Tibial nerve (tissue), 4 donors: ENCODE measurements around the gene SIPA1L3. TPM values are rescaled to one million over a fixed set of nuclear protein-coding genes. Genes with fewer than 3 reads are reported as not detected.

ENCODE experiments used
- DNase-seq, 2 donors: peaks; one replicate each; pipeline ENCODE4 v3.0.0-alpha.2; 2019; ENCODE audit warnings: low spot score in 2 of 2
- H3K27ac ChIP-seq, 4 donors: fragments of 200-600 bp; sonication (generic) in 3 of 4; one replicate each; pipeline ENCODE4 v1.5.1; 2017 to 2019; ENCODE audit warnings: mild to moderate bottlenecking in 1 of 4
- H3K27me3 ChIP-seq, 2 donors: fragments of 200-600 bp; sonication (generic) in 1 of 2; one replicate each; pipeline versions ENCODE4 v1.5.1 to v1.6.0; 2017 to 2019
- H3K36me3 ChIP-seq, 3 donors: fragments of 200-600 bp; sonication (generic); one replicate each; pipeline ENCODE4 v1.5.1; 2018 to 2019
- H3K4me1 ChIP-seq, 4 donors: fragments of 200-600 bp; sonication (generic) in 3 of 4; one replicate each; pipeline ENCODE4 v1.5.1; 2017 to 2019
- H3K4me3 ChIP-seq, 4 donors: fragments of 200-600 bp; sonication (generic) in 3 of 4; one replicate each; pipeline ENCODE4 v1.5.1; 2017 to 2019; ENCODE audit warnings: mild to moderate bottlenecking in 1 of 4, moderate library complexity in 1 of 4
- H3K9me3 ChIP-seq, 4 donors: fragments of 200-600 bp; sonication (generic) in 3 of 4; one replicate each; pipeline ENCODE4 v1.5.1; 2017 to 2019
- EP300 ChIP-seq, 2 donors: sonication (generic); formaldehyde crosslinking; IDR thresholded peaks; one replicate each; pipeline ENCODE4 v1.6.1; 2017; ENCODE audit warnings: antibody characterized with exemption in 2 of 2, mild to moderate bottlenecking in 1 of 2
- POLR2A ChIP-seq, 2 donors: fragments of 450-650 bp; IDR thresholded peaks; one replicate each; pipeline ENCODE4 v1.6.1; 2017; ENCODE audit warnings: antibody characterized with exemption in 2 of 2, mild to moderate bottlenecking in 2 of 2, moderate library complexity in 2 of 2
- WGBS, 2 donors: methylation state at CpG; one replicate each; pipeline ENCODE4 v1.1.5; 2018; 5-methylcytosine and 5-hydroxymethylcytosine counted together
- total RNA-seq, 4 donors: library from RNA; depleted of rRNA; stranded (reverse); fragments of >200 nt; gene quantifications; one replicate each; pipeline ENCODE4 v1.1.0, GENCODE V29; 2016
- TF ChIP-seq, protein P1 (sequence below), 5 experiments: fragments of 200-600 bp in 3 of 5; fragments of 450-650 bp in 2 of 5; sonication (generic) in 3 of 5; IDR thresholded peaks; one replicate each; pipeline ENCODE4 v1.5.1; 2016 to 2019; ENCODE audit warnings: antibody characterized with exemption in 5 of 5, mild to moderate bottlenecking in 3 of 5, moderate library complexity in 2 of 5

Gene SIPA1L3
- total RNA-seq, 4 donors from 2014 or later = 8.3 to 43.9 (median 17.0) TPM

DNA sequence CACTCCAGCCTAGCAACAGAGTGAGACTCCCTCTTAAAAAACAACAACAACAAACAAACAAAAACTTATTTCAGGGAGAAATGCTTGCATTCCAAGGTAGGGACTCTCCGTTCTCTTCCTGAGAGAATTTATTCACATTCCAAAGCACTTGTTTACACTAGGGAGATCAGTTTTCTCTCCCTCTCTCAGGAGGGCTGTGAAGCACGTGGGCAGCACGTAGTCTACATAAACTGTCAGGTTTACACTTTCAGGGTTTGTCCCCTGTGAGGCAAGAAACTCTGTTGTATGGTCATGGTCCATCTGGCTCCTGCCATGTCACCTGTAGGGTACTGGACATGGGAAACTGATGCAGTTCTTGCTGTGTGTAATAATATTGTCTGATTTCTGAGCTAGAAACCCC lies 32.2 kb upstream of the SIPA1L3 start:
- no peak for DNase-seq
- Histone ChIP-seq H3K9me3 (peaks cover 0 to 6% (median 0%) of the 10 kb centered on the region in 4 donors), H3K27me3 (no peaks in the 10 kb centered on the region), H3K4me3 (no peak overlapping the region), H3K36me3 (no peaks in the 10 kb centered on the region), H3K27ac (no peak overlapping the region), H3K4me1 (no peaks in the 10 kb centered on the region)
- WGBS, 2 donors = 16 to 23% methylated on average over 3 of the region's 3 CpGs
- TF ChIP-seq, protein P1, sequence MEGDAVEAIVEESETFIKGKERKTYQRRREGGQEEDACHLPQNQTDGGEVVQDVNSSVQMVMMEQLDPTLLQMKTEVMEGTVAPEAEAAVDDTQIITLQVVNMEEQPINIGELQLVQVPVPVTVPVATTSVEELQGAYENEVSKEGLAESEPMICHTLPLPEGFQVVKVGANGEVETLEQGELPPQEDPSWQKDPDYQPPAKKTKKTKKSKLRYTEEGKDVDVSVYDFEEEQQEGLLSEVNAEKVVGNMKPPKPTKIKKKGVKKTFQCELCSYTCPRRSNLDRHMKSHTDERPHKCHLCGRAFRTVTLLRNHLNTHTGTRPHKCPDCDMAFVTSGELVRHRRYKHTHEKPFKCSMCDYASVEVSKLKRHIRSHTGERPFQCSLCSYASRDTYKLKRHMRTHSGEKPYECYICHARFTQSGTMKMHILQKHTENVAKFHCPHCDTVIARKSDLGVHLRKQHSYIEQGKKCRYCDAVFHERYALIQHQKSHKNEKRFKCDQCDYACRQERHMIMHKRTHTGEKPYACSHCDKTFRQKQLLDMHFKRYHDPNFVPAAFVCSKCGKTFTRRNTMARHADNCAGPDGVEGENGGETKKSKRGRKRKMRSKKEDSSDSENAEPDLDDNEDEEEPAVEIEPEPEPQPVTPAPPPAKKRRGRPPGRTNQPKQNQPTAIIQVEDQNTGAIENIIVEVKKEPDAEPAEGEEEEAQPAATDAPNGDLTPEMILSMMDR (IDR thresholded peaks at IDR 0.05) = no peak
- TF ChIP-seq POLR2A (IDR thresholded peaks at IDR 0.05) (no peak), EP300 (IDR thresholded peaks at IDR 0.05) (no peak)

DNA sequence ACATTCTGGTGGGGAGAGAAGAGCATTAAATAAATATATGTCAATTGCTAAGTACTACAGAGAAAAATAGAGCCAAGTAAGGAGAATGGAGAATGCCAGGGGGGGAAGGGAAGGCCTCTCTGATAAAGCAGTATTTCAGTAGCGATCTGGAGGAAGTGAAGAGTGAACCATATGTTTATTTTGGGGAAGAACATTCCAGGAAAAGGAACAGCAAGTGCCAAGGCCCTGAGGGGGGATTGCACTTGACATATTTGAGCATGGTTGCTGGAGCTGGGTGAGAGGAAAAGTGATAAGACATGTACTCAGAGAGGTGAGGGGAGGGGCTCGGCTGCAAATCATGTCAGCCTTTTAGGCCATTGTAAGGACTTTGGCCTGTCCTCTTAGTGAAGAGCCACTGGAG lies 31.0 kb upstream of the SIPA1L3 start:
- no peaks in the 10 kb centered on the region for H3K27me3 ChIP-seq
- 45 to 50% methylated on average over 2 of the region's 2 CpGs for WGBS, 2 donors

DNA sequence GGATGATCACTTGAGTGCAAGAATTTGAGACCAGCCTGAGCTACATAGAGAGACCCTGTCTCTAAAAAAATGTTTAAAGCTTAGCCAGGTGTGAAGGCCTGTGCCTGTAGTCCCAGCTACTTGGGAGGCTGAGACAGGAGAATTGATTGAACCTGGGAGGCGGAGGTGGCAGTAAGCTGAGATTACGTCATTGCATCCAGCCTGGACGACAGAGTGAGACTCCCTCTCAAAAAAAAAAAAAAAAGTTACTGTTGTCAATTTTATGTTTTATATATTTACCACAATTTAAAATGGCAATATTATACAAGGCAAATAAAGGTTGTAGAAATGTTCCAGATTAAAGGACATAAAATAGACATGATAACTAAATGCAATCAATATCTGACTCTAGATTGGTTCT lies 29.9 kb upstream of the SIPA1L3 start:
- no peak overlapping the region for H3K4me3 ChIP-seq
- no peak for TF ChIP-seq POLR2A (IDR thresholded peaks at IDR 0.05)
- peaks cover 0 to 13% (median 0%) of the 10 kb centered on the region in 4 donors for H3K9me3 ChIP-seq
- 85 to 92% methylated on average over 3 of the region's 3 CpGs for WGBS, 2 donors
- H3K36me3 ChIP-seq = no peaks in the 10 kb centered on the region
- H3K4me1 ChIP-seq = no peaks in the 10 kb centered on the region
- H3K27me3 ChIP-seq = no peaks in the 10 kb centered on the region
- no peak for DNase-seq
- no peak overlapping the region for H3K27ac ChIP-seq

More for the DNA sequence above, 31.0 kb upstream of the SIPA1L3 start:
- TF ChIP-seq POLR2A (IDR thresholded peaks at IDR 0.05) (no peak), EP300 (IDR thresholded peaks at IDR 0.05) (no peak)
- TF ChIP-seq, protein P1 (IDR thresholded peaks at IDR 0.05) = no peak
- Histone ChIP-seq H3K4me3 (no peak overlapping the region), H3K4me1 (no peaks in the 10 kb centered on the region), H3K27ac (no peak overlapping the region), H3K9me3 (peaks cover 0 to 2% (median 0%) of the 10 kb centered on the region in 4 donors), H3K36me3 (no peaks in the 10 kb centered on the region)
- DNase-seq = no peak

DNA sequence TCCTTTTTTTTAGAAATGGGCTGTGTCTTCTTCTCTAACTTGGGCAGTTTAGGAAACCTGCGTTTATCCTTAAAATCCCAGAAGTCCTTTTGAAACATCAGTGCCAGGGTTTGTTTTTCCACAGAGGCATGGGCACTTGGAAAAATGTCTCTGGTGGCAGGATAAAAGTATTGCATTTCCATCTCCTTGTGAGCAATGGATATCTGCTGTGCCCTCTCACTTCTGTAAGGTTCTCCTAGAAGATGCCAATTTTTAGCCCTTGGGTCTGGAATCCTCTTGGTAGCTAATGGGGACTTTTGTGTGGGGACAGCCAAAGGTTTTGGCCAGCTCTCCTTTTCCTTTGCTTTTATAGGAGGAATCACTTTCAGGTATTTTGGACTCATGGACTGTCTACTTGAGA lies 21.6 kb upstream of the SIPA1L3 start:
- Histone ChIP-seq H3K4me1 (no peaks in the 10 kb centered on the region), H3K9me3 (peaks cover 0 to 66% (median 0%) of the 10 kb centered on the region in 4 donors), H3K27me3 (no peaks in the 10 kb centered on the region), H3K36me3 (no peaks in the 10 kb centered on the region), H3K27ac (no peak overlapping the region), H3K4me3 (no peak overlapping the region)
- TF ChIP-seq POLR2A (IDR thresholded peaks at IDR 0.05) = no peak
- WGBS, 2 donors = 92 to 97% methylated on average over 1 of the region's 1 CpG
- no peak for DNase-seq

DNA sequence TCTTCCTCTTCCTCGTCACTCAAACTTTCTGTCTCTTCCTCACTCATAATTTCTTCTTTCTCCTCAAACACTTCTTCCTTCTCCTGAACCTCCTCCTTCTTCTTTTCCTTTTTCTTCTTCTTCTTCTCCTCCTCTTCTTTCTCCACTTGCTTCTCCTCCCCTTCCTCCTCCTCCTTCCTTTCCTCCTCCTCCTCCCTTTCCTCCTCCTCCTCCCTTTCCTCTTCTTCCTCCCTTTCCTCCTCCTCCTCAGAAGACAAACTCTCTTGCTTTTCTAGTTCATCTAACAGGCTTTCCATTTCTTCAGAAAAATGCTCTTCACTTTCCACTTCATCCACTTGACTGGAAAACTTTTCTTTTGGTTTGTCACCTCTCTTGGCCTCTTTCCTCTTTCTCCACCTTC lies 20.4 kb upstream of the SIPA1L3 start:
- peaks cover 0 to 61% (median 0%) of the 10 kb centered on the region in 4 donors for H3K9me3 ChIP-seq
- H3K36me3 ChIP-seq = no peaks in the 10 kb centered on the region
- no peak overlapping the region for H3K4me3 ChIP-seq
- H3K27ac ChIP-seq = no peak overlapping the region
- TF ChIP-seq EP300 (IDR thresholded peaks at IDR 0.05) (no peak), POLR2A (IDR thresholded peaks at IDR 0.05) (no peak)
- TF ChIP-seq, protein P1 (IDR thresholded peaks at IDR 0.05) = no peak
- no peaks in the 10 kb centered on the region for H3K4me1 ChIP-seq
- 72 to 75% methylated on average over 1 of the region's 1 CpG for WGBS, 2 donors
- H3K27me3 ChIP-seq = no peaks in the 10 kb centered on the region
- no peak for DNase-seq

DNA sequence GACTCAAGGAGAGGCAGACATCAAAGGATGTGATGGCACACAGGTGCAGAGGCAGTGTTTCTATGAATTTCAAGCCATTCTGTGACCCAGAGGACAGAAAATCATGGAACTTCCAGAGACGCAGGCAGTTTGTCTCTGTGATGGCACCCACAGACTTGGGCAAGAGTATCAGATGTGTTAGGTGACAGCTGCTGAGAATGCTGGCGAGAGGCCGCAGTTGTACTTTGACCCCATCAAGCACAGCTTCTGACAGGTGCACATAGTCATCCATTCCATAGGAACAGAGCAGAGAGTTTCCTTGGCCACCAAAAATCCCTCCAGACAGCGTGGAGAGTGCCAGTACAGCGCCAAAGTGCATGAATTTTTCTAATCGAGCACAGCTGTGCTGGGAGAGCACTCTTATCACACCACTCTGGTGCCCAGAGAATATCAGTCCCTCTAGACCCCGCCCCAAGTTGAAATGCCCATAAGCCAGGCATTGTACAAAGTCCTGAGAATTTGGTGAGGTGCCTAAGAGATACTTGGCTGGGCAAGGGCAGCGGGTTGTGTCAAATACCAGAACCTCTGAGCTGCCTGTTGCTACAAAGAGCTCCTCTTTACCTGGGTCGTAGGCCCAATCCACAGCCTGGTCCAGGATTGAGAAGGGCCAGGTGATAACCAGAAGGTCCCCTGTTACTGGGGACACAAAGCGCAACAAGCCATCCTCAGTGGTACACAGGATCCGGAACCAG lies 13.0 kb upstream of the SIPA1L3 start:
- WGBS, 2 donors = 79 to 92% methylated on average over 11 of the region's 11 CpGs
- no peak overlapping the region for H3K4me3 ChIP-seq
- H3K27me3 ChIP-seq = no peaks in the 10 kb centered on the region
- H3K27ac ChIP-seq = no peak overlapping the region
- TF ChIP-seq EP300 (IDR thresholded peaks at IDR 0.05) (no peak), POLR2A (IDR thresholded peaks at IDR 0.05) (no peak)
- TF ChIP-seq, protein P1 (IDR thresholded peaks at IDR 0.05) = no peak
- H3K36me3 ChIP-seq = no peaks in the 10 kb centered on the region
- H3K4me1 ChIP-seq = no peaks in the 10 kb centered on the region
- H3K9me3 ChIP-seq = no peaks in the 10 kb centered on the region
- no peak for DNase-seq
